NOMO-1 treated with DMSO at 0.1 percent for 48 hours (cell line): ENCODE results near the gene IL36A.

Source experiments
- DNase-seq: peaks from one replicate; lab custom pipeline; 2025; ENCODE audit not compliant: unreplicated experiment; lab: John Stamatoyannopoulos, UW

Gene IL36A

GRCh38 chr2:113002677-113003076 is 2.6 kb upstream of the IL36A start:
- no peak for DNase-seq

- no peak for DNase-seq
These were observed 2.0 kb downstream of the IL36A start for GRCh38 chr2:113007250-113007649.

- DNase-seq = no peak
These were observed 4.4 kb downstream of the IL36A start for GRCh38 chr2:113009622-113010021.

- no peak for DNase-seq
These were observed 4.8 kb downstream of the IL36A start for GRCh38 chr2:113010088-113010487.

- DNase-seq = no peak
These were observed 5.8 kb downstream of the IL36A start for GRCh38 chr2:113011108-113011507.

GRCh38 chr2:113012436-113013335 is 7.4 kb downstream of the IL36A start:
- no peak for DNase-seq

- no peak for DNase-seq
These were observed 8.0 kb downstream of the IL36A start for GRCh38 chr2:113013336-113013661.

- no peak for DNase-seq
These were observed 8.8 kb downstream of the IL36A start for GRCh38 chr2:113014067-113014466.

- no peak for DNase-seq
These were observed 9.8 kb downstream of the IL36A start for GRCh38 chr2:113015042-113015441.

GRCh38 chr2:113015655-113016054 is 10.4 kb downstream of the IL36A start:
- DNase-seq = no peak

GRCh38 chr2:113018509-113018908 is 13.2 kb downstream of the IL36A start:
- DNase-seq = no peak

GRCh38 chr2:113021312-113021711 is 16.1 kb downstream of the IL36A start:
- DNase-seq = no peak

- DNase-seq = no peak
These were observed 19.5 kb downstream of the IL36A start for GRCh38 chr2:113024764-113025163.

GRCh38 chr2:113025737-113026136 is 20.5 kb downstream of the IL36A start:
- DNase-seq = peak; percentile 78

- no peak for DNase-seq
These were observed 22.4 kb downstream of the IL36A start for GRCh38 chr2:113027691-113028090.

- no peak for DNase-seq
These were observed 22.9 kb downstream of the IL36A start for GRCh38 chr2:113028112-113028511.

GRCh38 chr2:113032737-113033136 is 27.5 kb downstream of the IL36A start:
- no peak for DNase-seq

- DNase-seq = no peak
These were observed 28.8 kb downstream of the IL36A start for GRCh38 chr2:113034016-113034415.

- no peak for DNase-seq
These were observed 31.5 kb downstream of the IL36A start for GRCh38 chr2:113036763-113037162.

- no peak for DNase-seq
These were observed 33.0 kb downstream of the IL36A start for GRCh38 chr2:113038291-113038690.

- DNase-seq = no peak
These were observed 33.9 kb downstream of the IL36A start for GRCh38 chr2:113039158-113039557.

GRCh38 chr2:113039719-113040118 is 34.5 kb downstream of the IL36A start:
- DNase-seq = no peak

- DNase-seq = no peak
These were observed 36.6 kb downstream of the IL36A start for GRCh38 chr2:113041871-113042270.
